ENCODE data around the gene S100A7A. TPM values are rescaled to one million over a fixed set of nuclear protein-coding genes. Genes with fewer than 3 reads are reported as not detected.

S100A7A gene
- total and polyA plus RNA-seq, 10 of the 15 experiments (the other 5 are each of a cell fraction or from before 2014, with no cell fraction given) = not detected

DNA sequence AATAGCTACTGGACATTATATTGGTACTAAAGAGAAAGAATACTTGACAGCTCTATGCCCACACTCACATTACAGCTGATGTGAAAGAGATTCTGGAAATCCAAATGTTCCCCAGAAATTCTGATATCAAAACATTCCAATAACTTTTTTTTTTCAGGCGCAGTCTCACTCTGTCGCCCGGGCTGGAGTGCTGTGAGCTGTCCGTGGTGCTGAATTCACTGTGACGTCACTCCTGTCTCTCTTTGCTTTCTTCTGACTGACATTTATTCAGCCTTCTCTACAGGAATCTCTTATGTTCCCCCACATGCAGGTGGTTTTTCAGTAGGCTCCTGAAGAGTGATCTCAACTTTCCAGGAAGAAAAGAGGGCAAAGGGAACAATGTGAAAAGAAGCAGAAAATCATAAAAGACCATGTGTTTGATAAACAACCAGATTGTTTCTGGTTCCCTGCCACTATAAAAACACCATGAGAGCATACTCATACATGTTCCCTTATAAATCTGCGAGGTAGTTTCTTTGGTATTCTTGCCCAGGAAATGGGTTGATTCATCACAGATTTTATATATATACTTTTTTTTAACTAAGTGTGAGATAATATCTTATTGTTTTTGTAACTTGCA is 6.2 kb downstream of the S100A7A start (continued):
- TF ChIP-seq ZNF384 (IDR thresholded peaks at IDR 0.05; ENCODE audit: borderline replicate concordance, low read depth, low read length) = peak; percentile 69
- no peak for TF ChIP-seq IRF4 (IDR thresholded peaks at IDR 0.05; ENCODE audit: low read depth, low read length)
- TF ChIP-seq ZSCAN29 (IDR thresholded peaks at IDR 0.05) = no peak
- TF ChIP-seq RB1 (IDR thresholded peaks at IDR 0.05; ENCODE audit: borderline replicate concordance) = no peak
- TF ChIP-seq GATAD2B (conservative IDR thresholded peaks at IDR 0.05; ENCODE audit: low read depth) = no peak
- TF ChIP-seq ASH2L (IDR thresholded peaks at IDR 0.05; ENCODE audit: borderline replicate concordance, low read depth) = no peak
- TF ChIP-seq MYB (IDR thresholded peaks at IDR 0.05; ENCODE audit: borderline replicate concordance, low read depth, low read length) = no peak
- peak; percentile 86 for TF ChIP-seq CREB1 (IDR thresholded peaks at IDR 0.05; ENCODE audit: low read depth)
- TF ChIP-seq SUZ12 (IDR thresholded peaks at IDR 0.05; ENCODE audit: unreplicated experiment) = no peak

DNA sequence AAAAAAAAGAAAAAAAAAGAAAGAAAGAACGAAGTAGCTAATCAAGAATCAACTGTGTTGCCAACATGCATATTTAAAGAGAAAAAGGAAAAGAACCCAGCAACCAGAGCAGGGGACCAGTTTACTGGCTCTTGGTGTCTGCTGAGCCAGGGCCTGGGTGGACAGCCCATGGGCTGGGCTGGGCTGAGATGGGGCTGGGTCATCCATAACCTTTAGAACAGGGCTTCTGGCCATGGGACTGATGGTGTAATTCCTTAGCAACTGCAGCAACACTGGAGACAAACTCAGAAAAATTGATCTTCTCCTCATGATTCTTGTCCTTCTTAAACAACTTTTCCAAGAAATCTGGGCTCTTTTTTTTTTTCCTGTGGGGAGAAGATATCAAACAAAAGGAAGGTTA is 10.5 kb downstream of the S100A7A start:
- ChIA-PET CTCF (no interaction called here), RAD21 (ENCODE audit: unreplicated experiment) (interaction anchor here (0.9 kb wide), 1 partner anchor 67 kb away, joined by 3 read pairs; no protein-coding TSS in a partner anchor)
- ATAC-seq = no peak
- TF ChIP-seq MYC (IDR thresholded peaks at IDR 0.05; ENCODE audit: insufficient read depth, insufficient read length, insufficient replicate concordance, low read length, severe bottlenecking) = no peak
- no peak for TF ChIP-seq MXI1 (IDR thresholded peaks at IDR 0.05; ENCODE audit: low read depth, low read length)
- TF ChIP-seq SIX5 (IDR thresholded peaks at IDR 0.05; ENCODE audit: low read depth, low read length, severe bottlenecking) = no peak
- TF ChIP-seq TCF12 (IDR thresholded peaks at IDR 0.05; ENCODE audit: low read depth, low read length) = no peak
- TF ChIP-seq CBFB (IDR thresholded peaks at IDR 0.05; ENCODE audit: low read depth) = no peak
- TF ChIP-seq, protein P1, sequence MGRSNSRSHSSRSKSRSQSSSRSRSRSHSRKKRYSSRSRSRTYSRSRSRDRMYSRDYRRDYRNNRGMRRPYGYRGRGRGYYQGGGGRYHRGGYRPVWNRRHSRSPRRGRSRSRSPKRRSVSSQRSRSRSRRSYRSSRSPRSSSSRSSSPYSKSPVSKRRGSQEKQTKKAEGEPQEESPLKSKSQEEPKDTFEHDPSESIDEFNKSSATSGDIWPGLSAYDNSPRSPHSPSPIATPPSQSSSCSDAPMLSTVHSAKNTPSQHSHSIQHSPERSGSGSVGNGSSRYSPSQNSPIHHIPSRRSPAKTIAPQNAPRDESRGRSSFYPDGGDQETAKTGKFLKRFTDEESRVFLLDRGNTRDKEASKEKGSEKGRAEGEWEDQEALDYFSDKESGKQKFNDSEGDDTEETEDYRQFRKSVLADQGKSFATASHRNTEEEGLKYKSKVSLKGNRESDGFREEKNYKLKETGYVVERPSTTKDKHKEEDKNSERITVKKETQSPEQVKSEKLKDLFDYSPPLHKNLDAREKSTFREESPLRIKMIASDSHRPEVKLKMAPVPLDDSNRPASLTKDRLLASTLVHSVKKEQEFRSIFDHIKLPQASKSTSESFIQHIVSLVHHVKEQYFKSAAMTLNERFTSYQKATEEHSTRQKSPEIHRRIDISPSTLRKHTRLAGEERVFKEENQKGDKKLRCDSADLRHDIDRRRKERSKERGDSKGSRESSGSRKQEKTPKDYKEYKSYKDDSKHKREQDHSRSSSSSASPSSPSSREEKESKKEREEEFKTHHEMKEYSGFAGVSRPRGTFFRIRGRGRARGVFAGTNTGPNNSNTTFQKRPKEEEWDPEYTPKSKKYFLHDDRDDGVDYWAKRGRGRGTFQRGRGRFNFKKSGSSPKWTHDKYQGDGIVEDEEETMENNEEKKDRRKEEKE (IDR thresholded peaks at IDR 0.05) = no peak
- no peak for TF ChIP-seq KLF5 (IDR thresholded peaks at IDR 0.05; ENCODE audit: partially characterized antibody)
- TF ChIP-seq CHD1 (IDR thresholded peaks at IDR 0.05; ENCODE audit: low read depth, low read length) = no peak
- no peak for TF ChIP-seq ZNF217 (IDR thresholded peaks at IDR 0.05)

More for the DNA sequence above, 10.5 kb downstream of the S100A7A start:
- no TSS peak for BruUV-seq (replicated peaks)
- H3K4me2 ChIP-seq (ENCODE audit: control insufficient read depth, insufficient read depth) = no peak overlapping the region
- in situ Hi-C loops (cut with MboI) (no loop called here), intact Hi-C loops (cut with micrococcal nuclease; ENCODE audit: unreplicated experiment) (no loop called here)
- no peaks in the 10 kb centered on the region for H3K79me2 ChIP-seq (ENCODE audit: control insufficient read depth, insufficient read depth, low read length)
- SMC1A ChIA-PET (ENCODE audit: uncharacterized antibody, unreplicated experiment) = no interaction called here
- H3K36me3 ChIP-seq (ENCODE audit: control insufficient read depth in 2 of 2, insufficient read depth in 2 of 2, low read length in 1 of 2) = no peaks in the 10 kb centered on the region
- POLR2A ChIA-PET = no interaction called here
- no peaks in the 10 kb centered on the region for H3K9me3 ChIP-seq (replicated peaks; ENCODE audit: control insufficient read depth, insufficient read depth, low read length)
- no peaks in the 10 kb centered on the region for H3K4me1 ChIP-seq (ENCODE audit: control insufficient read depth, insufficient read depth, low read length)
- no peaks in the 10 kb centered on the region; a peak in 1 of 4 replicates for H3K27me3 ChIP-seq (replicated peaks in 1 of 2; ENCODE audit: control insufficient read depth in 2 of 2, insufficient read depth in 2 of 2, low read length in 1 of 2)
- no peak overlapping the region for H3K4me3 ChIP-seq
- no peak overlapping the region for H3K9ac ChIP-seq (ENCODE audit: control insufficient read depth, insufficient read depth, low read length)
- FAIRE-seq (no peak), DNase-seq (ENCODE audit: low read depth, low spot score) (no peak)
- H4K20me1 ChIP-seq (ENCODE audit: control insufficient read depth, insufficient read depth) = no peaks in the 10 kb centered on the region
- H3K27ac ChIP-seq (ENCODE audit: control insufficient read depth, insufficient read depth) = no peak overlapping the region
- H2AFZ ChIP-seq (ENCODE audit: control insufficient read depth, low read depth, low read length) = no peak overlapping the region
- 0% methylated on average over 1 of the region's 1 CpG for WGBS (ENCODE audit: insufficient coverage, insufficient replicate concordance, low lambda C conversion rate, missing lambda C conversion rate)

Measured in GM12878 (cell line).